Colon (tissue), 2 donors: ENCODE measurements around the gene CFHR2.
"Not testable (repeated sequence)": the region's sequence is repeated elsewhere in the genome, so short reads cannot be mapped to it uniquely, and the experiment has no call there.

Experiments used
- FAIRE-seq: peaks from 2 replicates; lab custom pipeline; 2012; peaks lifted over from hg19 to GRCh38; lab: Jason Lieb, UNC
- donor health status: control.
- donor health status: control.

The CFHR2 gene

DNA sequence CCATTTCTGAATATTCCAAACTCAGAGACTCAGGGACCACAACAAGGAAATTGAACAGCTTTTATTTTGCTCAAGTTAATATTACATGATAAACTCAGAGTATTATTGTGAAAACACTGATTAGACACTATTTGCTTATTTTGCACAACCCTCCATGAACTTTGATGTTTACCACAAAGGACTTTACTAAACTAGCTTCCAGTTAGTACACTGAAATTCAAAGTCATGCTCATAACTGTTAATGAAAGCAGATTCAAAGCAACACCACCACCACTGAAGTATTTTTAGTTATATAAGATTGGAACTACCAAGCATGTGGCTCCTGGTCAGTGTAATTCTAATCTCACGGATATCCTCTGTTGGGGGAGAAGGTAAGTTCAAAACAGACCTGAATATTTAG, at the start of gene CFHR2:
Gene CFHR2, plus strand, starts transcription at position 171 of the 400 bp plus-strand sequence. Its CDS starts 143 bp downstream, at position 314.
- peak; percentile 14 for FAIRE-seq

DNA sequence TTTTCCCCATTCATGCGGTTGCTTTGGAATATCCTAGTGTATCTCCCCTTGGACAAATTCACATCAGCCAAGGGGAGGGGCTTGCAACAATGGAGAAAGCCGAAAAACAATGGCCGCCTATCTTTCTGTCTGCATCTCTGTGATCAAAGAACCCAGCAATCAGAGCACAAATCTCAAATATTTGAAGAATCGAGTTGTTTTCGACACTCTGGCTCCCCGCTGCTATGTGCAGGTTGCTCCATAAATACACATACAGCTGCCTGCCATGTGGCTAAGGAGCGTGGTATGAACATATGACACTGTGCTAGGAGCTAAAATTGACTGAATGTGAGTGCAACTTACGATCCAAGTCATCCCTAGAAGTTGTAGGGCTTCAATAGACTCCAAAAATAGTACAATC, 47.2 kb upstream of the CFHR2 start:
- FAIRE-seq: no peak

- no peak for FAIRE-seq
Observed at GRCh38 chr1:196897158-196897828, 46.2 kb upstream of the CFHR2 start.

DNA sequence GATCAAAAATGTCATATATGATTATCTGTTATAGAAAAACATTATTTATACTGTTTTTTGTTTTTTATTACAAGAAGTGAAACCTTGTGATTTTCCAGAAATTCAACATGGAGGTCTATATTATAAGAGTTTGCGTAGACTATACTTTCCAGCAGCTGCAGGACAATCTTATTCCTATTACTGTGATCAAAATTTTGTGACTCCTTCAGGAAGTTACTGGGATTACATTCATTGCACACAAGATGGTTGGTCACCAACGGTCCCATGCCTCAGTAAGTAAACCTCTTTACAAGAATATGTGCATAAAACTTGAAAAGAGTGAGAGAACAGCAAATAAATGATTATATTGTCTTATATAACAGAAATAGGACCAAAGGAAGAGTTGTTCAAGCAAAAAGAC, 41.2 kb upstream of the CFHR2 start:
- no peak for FAIRE-seq

GRCh38 chr1:196910215-196910614, 33.3 kb upstream of the CFHR2 start:
- no peak for FAIRE-seq

GRCh38 chr1:196912283-196912682, 31.3 kb upstream of the CFHR2 start:
- FAIRE-seq: not testable (repeated sequence)

GRCh38 chr1:196926839-196927238, 16.7 kb upstream of the CFHR2 start:
- FAIRE-seq: not testable (repeated sequence)

- not testable (repeated sequence) for FAIRE-seq
Observed at GRCh38 chr1:196932853-196933252, 10.7 kb upstream of the CFHR2 start.

GRCh38 chr1:196933531-196934189, 9.9 kb upstream of the CFHR2 start:
- FAIRE-seq: no peak

DNA sequence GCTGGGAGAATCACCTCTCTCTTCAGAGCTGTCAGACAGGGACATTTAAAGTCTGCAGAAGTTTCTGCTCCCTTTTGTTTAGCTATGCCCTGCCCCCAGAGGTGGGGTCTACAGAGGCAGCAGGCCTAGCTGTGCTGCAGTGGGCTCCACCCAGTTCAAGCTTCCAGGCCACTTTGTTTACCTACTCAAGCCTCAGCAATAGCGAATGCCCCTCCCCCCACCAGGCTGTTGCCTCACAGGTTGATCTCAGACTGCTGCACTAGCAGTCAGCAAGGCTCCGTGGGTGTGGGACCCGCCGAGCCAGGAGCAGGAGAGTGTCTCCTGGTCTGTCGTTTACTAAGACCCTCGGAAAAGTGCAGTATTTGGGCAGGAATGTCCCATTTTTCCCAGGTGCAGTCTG, 2.1 kb upstream of the CFHR2 start:
- FAIRE-seq: not testable (repeated sequence)

- FAIRE-seq: no peak
Observed at GRCh38 chr1:196951711-196952394, 8.3 kb downstream of the CFHR2 start.

DNA sequence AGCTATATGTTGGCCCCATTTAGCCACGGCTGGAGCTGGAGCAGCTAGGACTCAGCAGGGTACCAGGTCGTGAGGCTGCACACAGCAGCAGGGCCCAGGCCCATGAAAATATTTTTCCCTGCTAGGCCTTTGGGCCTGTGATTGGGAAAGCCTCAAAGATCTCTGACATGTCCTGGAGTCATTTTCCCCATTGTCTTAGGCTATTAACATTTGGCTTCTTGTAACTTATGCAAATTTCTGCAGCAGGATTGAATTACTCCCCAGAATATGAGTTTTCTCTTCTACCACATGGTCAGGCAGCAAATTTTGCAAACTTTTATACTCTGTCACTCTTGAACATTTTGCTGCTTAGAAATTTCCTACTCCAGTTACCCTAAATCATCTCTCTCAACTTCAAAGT, 11.2 kb downstream of the CFHR2 start:
- FAIRE-seq: no peak

- FAIRE-seq: no peak
Observed at GRCh38 chr1:196955926-196956325, 12.4 kb downstream of the CFHR2 start.

DNA sequence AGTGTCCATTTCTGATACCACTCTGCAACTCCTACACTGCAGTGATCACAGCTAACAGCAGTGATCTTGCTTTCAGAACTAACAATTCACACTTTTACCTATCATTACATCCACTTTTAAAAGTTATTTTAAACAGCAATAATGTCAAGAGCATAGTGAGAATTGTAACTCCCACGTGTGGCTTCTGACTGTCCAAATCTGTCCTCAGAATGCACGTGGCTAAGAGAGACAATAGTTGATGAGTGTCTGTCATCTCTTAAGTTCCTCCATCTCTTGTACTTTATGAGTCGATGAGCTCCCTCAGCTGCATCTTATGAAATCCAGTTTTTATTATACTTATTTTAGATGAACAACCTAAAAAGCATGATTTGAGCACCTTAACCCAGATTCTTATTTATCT, 17.3 kb downstream of the CFHR2 start:
- no peak for FAIRE-seq

DNA sequence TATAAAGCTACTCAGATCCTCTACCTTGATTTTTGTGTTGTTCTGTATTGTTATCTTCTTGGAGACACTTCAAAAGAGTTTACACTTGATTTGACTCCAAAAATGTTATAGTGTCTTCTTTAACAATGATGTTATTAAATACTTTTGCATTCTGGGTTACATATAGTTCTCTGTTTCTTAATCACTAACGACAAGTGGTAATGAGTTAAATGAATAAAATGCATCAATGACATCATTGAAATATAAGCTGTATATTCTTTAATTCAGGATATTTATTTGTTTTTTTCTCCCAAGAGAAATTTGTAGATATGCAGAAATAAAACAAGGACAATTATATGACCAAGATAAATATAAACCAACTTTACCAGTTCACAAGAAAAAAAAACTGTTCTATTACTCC, 26.6 kb downstream of the CFHR2 start:
- no peak for FAIRE-seq

DNA sequence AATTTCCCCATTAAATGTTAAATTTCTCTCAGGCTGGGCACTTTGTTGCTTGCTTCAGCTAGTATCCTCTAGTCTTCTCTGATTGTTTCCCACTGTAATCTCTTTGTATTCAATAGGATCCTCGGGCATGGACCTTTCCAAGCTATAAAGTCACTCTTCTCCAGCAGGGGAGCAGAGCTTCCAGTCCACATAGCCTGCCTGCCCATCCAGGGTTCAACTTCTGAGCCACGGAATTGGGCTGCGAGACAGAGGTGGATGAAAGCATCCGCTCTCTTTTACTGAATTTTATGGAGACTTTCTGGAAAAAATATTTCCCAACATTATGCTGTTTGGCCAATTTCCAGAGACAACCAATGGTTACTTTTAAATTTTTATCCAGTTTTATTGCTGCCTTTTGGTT, 32.7 kb downstream of the CFHR2 start:
- FAIRE-seq: no peak

DNA sequence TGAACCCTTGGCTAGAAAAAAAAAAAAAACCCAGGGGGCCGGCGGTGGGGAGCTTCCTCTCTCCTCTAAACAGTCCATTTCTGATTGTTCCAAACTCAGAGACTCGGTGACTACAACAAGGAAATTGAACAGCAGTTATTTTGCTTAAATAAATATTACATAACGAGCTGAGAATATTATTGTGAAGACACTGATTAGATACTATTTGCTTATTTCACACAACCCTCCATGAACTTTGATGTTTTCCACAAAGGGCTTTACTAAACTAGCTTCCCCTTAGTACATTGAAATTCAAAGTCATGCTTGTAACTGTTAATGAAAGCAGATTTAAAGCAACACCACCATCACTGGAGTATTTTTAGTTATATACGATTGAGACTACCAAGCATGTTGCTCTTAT, 33.7 kb downstream of the CFHR2 start, which contains the start of gene CFHR5:
Gene CFHR5, plus strand, starts transcription at position 279 of the 400 bp plus-strand sequence. Its CDS starts 109 bp downstream, at position 388.
- FAIRE-seq: no peak

DNA sequence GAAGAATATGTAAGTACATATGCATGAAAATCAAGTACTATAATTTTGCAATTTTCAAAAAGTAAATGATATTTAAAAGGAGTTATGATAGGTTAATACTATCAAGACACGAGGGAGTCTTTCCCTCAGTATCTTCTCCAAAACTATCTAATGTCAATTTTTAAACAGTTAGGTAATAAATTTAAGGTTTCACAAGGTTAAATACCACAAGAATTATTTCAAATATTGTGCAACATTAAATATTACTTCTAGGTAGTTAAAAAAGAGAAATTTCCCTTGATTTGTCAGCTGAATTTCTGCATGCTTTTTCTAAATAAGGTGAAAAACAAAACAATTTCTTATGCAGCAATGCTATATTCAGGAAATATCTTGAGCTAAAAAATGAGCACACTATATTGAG, 37.3 kb downstream of the CFHR2 start:
- no peak for FAIRE-seq

DNA sequence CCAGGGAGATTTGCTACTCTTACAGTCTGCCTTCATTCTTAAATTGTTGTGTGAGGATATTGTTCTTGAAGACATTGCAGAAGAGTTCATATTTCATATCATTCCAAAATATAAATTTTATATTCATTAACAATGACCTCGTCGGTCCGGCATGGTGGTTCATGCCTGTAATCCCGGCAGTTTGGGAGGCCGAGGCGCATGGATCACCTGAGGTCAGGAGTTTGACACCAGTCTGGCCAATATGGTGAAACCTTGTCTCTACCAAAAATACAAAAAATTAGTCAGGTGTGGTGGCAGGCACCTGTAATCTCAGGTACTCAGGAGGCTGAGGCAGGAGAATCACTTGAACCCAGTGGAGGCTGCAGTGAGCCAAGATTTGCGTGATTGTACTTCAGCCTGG, 38.7 kb downstream of the CFHR2 start:
- not testable (repeated sequence) for FAIRE-seq

DNA sequence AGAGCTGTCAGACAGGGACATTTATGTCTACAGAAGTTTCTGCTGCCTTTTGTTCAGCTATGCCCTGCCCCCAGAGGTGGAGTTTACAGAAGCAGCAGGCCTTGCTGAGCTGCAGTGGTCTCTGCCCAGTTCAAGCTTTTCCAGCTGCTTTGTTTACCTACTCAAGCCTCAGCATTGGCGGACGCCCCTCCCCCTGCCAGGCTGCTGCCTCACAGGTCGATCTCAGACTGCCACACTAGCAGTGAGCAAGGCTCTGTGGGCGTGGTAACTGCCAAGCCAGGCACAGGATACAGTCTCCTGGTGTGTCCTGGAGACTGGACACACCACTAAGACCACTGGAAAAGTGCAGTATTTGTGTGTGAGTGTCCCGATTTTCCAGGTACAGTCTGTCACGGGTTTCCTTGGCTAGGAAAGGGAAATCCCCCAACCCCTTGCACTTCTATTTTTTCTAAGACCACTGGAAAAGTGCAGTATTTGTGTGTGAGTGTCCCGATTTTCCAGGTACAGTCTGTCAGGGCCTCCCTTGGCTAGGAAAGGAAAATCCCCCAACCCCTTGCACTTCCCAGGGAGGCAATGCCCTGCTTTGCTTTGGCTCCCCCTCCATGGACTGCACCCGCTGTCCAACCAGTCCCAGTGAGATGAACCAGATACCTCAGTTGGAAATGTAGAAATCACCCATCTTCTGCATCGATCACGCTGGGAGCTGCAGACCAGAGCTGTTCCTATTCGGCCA, 48.5 kb downstream of the CFHR2 start:
- FAIRE-seq: not testable (repeated sequence)

DNA sequence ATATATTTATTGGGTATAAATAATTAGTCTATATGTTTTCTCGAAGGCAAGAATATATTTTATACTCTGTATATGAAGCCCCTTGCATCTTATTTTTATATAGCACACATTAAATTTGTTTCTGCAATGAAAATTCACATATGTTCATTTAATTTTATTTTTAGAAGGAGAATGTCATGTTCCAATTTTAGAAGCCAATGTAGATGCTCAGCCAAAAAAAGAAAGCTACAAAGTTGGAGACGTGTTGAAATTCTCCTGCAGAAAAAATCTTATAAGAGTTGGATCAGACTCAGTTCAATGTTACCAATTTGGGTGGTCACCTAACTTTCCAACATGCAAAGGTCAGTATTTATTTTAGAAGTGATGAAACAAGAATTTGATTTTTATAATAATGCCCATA, 50.4 kb downstream of the CFHR2 start:
- FAIRE-seq: no peak

DNA sequence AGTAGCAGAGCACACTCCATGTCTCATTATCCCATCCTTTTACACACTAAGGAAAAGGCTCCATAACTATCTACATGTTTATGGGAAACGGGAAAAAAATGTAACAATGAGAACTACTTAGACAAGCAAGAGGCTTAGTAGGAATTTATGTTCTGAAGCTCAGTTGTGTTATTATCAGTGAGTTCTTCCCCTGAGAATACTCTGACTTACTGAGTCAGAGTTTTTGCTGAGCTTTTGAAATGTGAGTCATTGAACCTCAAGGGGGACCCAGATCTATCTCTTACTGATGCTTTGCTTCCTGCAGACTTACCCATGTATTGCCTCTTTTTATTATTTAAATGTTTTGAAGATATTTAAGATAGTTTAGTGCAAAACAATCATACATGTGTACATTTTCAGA, 53.9 kb downstream of the CFHR2 start:
- FAIRE-seq: no peak

GRCh38 chr1:197001828-197002227, 58.3 kb downstream of the CFHR2 start:
- no peak for FAIRE-seq
